HG03457 (cell line): ENCODE data around the gene SMIM12.

Experiments
- ATAC-seq: cut with Tn5 transposase; IDR thresholded peaks from one replicate; pipeline ENCODE4 v1.9.1; 2021; ENCODE audit warnings: moderate number of reproducible peaks; ENCODE audit not compliant: unreplicated experiment

Gene SMIM12

DNA sequence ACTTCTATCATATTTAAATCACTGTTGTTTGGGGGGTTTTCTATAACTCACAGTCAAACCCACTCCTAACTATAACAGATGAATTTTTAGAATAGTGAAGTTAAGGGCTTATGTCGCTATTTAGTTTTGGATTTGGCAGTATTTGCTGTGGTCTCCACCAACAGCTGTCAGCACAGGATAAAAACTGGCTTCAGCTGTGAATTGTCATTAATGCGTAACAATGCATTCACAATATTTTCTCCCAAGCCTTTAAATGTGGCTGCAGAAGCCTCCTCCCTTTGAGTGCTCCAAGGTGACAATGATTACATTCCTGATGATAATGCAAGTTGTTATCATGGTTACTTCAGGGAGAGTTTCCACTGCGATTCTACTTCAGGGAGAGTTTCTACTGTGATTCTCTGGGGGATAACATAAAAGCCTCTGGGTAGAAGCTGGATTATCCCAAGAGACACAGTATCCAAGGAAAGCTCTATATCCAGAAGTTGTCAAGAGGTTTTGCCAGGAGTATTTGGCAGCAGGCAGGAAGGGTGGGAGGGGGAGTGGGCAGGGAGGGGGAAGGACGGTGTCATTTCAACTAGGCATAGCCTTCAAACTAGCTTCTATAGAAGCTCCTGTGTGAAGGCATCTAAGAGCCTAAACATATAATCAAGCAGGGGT lies 14.9 kb upstream of the SMIM12 start:
- no peak for ATAC-seq

DNA sequence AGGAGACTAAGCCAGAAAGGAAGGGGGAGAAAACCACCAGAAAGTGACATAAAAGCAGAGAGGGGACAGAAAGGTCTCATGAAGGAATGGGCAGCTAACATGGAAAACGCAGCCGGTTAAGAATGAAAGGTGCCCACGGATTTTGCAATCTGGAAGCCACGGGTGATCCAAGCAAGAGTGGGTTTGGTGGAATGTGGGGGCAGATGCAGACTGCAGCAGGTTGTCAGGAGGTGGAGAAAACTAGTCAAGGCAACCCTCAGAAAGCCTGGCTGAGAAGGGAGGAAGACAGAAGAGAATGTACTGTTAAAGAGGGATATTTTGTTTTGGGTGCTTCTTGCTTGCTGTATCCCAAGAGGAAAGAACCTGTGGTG lies 12.6 kb upstream of the SMIM12 start:
- no peak for ATAC-seq

GRCh38 chr1:34871443-34872132 lies 12.0 kb upstream of the SMIM12 start:
- ATAC-seq, result no peak

DNA sequence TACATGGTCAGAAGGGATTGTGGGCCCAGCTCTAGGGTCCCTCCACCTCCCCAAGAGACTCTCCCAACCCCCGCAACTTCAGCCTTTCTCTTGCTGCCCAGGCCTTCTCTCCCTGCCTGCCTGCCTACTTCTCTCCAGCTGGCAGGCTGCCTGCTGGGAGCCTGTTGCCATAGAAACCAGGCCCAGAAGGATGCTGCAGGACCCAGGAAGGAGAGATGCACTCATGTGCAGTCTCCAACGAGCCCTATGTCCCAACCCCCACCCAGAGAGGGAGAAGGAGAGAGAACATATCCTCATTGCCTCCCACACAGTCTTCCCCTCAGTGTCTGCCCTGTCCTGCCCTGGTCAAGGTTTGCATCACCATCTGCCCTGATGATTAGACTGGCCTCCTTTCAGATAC lies 10.8 kb upstream of the SMIM12 start:
- ATAC-seq, result no peak

DNA sequence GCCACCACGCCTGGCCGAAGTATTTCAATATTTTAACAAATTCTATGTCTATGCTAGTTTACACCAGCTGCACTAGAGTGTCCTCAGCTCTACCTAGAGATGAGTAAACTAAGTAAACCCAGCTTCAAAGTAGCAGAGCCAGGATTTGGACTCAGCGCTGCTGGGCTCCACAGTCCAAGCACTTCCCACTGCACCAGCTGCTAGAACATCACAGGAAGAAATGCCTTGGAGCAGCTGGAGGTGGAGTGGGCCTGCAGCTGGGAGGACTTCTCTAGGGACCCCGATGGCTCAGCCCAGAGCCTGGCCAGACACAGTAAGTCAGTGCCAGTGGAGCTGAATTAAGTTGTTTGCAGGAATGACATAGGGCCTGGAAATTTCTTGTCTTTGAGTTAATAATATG lies 10.2 kb upstream of the SMIM12 start:
- ATAC-seq, result no peak

DNA sequence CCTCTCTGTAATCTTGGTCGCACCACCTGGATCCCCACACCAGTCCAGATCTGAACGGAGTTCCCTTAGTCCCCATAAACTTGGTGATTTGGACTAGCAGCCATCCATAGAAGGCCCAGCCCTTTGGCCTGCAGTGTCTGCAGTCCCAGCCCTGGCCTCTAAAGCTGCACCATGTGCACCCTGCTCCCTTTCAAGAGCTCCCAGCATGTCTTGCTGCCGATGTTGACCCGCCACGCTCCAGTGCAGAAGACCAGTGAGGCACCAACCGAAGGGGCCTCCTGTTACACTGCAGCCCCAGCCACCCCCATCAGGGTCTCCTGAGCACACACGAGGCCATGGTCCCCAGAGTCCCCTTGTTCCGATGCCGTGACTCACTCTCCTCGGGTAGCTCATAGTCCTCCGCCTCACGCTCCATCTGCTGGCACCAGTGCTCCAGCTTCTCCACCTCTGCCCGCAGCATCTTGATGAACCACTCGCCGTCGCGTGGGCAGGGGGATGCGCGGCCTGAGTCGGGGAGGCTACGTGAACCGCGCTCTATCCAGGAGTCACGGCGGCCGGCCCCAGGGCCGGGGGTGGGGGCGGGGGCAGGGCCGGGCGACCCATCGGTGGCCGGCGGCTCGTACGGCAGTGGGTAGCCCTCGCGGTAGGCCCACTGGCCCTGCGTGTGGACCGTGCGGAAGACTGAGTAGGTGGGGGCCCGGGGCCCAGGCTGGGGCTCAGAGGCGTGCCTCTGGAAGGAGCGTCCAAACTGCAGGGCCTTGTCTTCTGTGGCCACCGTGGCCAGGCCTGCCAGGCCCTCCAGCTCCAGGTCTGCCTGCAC lies 8.9 kb upstream of the SMIM12 start:
- ATAC-seq, result no peak

GRCh38 chr1:34867415-34867814 lies 7.9 kb upstream of the SMIM12 start:
- ATAC-seq, result no peak

GRCh38 chr1:34866762-34867109 lies 7.2 kb upstream of the SMIM12 start:
- no peak for ATAC-seq

DNA sequence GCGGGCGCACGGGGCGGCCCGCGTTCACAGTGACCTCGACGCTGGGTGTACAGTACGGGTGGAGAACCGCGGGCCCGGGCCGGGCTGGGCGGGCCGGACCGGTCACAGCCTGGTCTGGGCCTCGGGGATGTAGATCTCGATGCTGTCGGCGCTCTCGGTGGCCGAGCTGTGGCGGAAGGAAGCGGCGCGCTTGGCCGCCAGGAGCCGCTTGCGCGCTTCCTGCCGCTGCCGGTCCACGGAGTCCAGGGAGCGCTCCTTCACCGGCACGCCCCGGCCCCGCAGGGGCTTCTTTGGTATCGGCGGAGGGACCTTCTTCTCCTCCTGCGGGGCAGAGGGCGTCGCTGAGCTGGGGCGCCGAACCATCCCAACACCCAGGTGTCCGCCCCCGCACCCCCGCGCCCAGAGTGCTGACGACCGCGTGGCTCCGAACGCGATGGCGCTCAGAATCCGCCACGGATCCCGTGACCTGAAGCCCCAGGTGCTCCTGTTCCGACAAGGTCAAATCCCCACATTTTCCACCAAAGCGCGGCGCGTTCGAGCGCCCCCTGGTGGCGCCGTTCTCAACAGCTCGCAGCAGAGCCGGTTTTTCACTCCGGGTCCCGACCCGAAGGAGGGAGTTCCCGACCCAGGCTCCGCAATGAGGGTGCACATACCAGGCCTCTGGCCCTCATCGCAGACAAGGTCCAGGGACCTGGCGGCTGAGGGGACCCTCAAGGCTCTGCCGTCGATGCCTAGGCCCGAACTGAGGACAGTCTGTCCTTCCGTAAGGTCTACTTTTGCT lies 6.6 kb upstream of the SMIM12 start:
- ATAC-seq, result no peak

DNA sequence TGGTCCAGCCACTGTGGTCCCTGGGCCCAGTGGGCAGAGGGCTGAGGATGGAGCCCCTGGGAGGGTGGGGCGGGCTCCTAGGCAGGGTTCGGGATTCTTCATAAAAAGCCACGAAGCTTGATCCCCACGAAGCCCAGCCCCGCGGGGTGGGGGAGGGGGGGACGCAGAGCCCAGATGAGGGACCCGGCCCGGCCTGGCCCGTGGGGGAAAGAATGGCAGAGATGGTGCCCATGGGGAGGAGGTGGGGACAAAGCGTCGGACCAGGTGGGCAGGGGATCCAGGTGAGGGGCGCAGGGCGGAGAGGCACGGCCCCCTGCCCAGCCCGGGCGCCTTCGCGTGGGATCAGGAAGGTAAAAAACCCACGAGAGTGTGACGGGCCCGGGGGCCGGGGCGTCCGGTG lies 6.0 kb upstream of the SMIM12 start:
- no peak for ATAC-seq

- ATAC-seq, result no peak
These were observed 5.2 kb upstream of the SMIM12 start for GRCh38 chr1:34864759-34865158.

DNA sequence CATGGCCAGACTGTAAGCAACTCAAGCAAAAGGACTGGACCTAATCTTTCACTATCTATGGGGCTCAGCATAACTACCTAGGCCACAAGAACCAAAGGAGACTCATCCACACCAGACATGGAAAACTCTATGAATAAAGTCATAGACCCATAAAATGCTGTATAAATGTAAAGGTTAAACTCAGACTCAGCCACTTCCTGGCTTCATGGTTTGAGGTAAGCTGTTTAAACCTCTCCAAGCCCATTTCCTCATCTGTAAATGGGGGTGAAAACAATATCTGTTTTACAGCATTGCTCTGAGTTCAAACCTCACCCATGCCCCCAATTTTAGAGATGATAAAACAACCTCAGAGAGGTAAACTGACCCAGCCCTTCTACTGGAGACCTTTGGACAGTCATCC lies 4.0 kb upstream of the SMIM12 start:
- ATAC-seq, result no peak

GRCh38 chr1:34858901-34859445 lies 576 bp downstream of the SMIM12 start:
- no peak for ATAC-seq

- ATAC-seq, result no peak
These were observed 2.9 kb downstream of the SMIM12 start for GRCh38 chr1:34856697-34857096.

DNA sequence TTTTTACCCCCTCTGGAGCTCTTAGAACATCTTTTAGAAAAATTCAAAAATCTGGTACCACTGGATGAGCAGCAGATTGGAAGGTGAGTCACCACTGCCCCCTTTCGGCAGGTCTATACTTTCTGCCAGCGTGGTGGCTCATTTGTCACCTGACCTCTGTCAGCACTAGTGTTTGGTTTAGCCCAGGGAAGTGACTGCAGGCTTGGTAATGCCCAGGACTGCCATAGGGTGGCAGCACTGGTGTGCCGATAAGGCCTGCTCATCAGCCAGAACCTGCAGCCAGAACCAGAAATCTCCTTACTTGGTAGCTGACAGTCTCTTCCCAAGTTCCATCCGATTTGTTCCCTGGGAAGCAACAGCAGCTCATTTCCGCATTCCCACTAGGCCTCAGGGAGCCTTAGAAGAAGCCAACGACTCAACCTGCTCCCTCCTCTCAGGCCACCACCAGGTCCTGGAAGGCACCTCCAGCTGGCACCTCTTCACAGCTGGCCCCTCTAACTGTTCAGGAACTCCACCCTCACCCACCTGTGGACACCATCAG lies 6.8 kb downstream of the SMIM12 start:
- ATAC-seq, result peak; percentile 94

GRCh38 chr1:34851431-34852105 lies 8.0 kb downstream of the SMIM12 start:
- no peak for ATAC-seq

DNA sequence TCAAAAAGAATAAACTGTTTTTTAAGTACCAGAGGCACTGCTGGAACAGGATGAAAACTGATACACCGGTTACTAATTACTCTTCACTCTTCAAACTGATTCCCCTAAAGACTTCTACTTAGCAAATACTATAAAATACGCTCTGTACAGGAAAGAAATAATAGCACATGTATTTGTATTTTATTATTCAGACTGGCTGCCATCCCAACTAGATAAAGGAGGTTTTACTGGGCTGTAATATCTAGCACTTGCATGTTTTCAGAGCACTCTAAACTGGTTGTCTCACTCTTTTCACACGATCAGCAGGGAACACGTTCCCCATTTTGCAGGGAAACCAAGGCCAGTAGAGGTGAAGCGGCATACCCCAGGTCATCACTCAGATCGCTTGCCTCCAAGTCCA lies 9.2 kb downstream of the SMIM12 start:
- ATAC-seq, result no peak

- ATAC-seq, result no peak
These were observed 12.5 kb downstream of the SMIM12 start for GRCh38 chr1:34847094-34847493.

GRCh38 chr1:34846265-34846664 lies 13.3 kb downstream of the SMIM12 start:
- no peak for ATAC-seq
